HG03432 (cell line): ENCODE measurements around the gene MYO3B.

Experiments used
- ATAC-seq: cut with Tn5 transposase; IDR thresholded peaks from one replicate; pipeline ENCODE4 v1.9.1; 2021; ENCODE audit warnings: mild to moderate bottlenecking, moderate library complexity; ENCODE audit not compliant: unreplicated experiment

Gene MYO3B

GRCh38 chr2:170298115-170298514, 120.2 kb downstream of the MYO3B start:
- ATAC-seq, result peak; percentile 99

- no peak for ATAC-seq
Measured at GRCh38 chr2:170298861-170299429, 121.0 kb downstream of the MYO3B start.

GRCh38 chr2:170300993-170301392, 123.0 kb downstream of the MYO3B start:
- ATAC-seq, result no peak

- ATAC-seq, result no peak
Measured at GRCh38 chr2:170301626-170302025, 123.7 kb downstream of the MYO3B start.

GRCh38 chr2:170305711-170306110, 127.8 kb downstream of the MYO3B start:
- no peak for ATAC-seq

GRCh38 chr2:170306293-170306873, 128.4 kb downstream of the MYO3B start:
- no peak for ATAC-seq

GRCh38 chr2:170307052-170307451, 129.1 kb downstream of the MYO3B start:
- no peak for ATAC-seq

- no peak for ATAC-seq
Measured at GRCh38 chr2:170307555-170308351, 129.8 kb downstream of the MYO3B start.

GRCh38 chr2:170310876-170311502, 133.0 kb downstream of the MYO3B start:
- no peak for ATAC-seq

- no peak for ATAC-seq
Measured at GRCh38 chr2:170313347-170313991, 135.5 kb downstream of the MYO3B start.

GRCh38 chr2:170313992-170314348, 136.0 kb downstream of the MYO3B start:
- ATAC-seq, result no peak

GRCh38 chr2:170314744-170315447, 136.9 kb downstream of the MYO3B start:
- no peak for ATAC-seq

GRCh38 chr2:170320948-170321347, 143.0 kb downstream of the MYO3B start:
- no peak for ATAC-seq

GRCh38 chr2:170321526-170321925, 143.6 kb downstream of the MYO3B start:
- no peak for ATAC-seq

- no peak for ATAC-seq
Measured at GRCh38 chr2:170322140-170322766, 144.3 kb downstream of the MYO3B start.

- no peak for ATAC-seq
Measured at GRCh38 chr2:170323743-170324142, 145.8 kb downstream of the MYO3B start.

- ATAC-seq, result no peak
Measured at GRCh38 chr2:170324640-170325046, 146.7 kb downstream of the MYO3B start.

GRCh38 chr2:170330881-170331280, 152.9 kb downstream of the MYO3B start:
- ATAC-seq, result no peak

GRCh38 chr2:170332676-170333402, 154.9 kb downstream of the MYO3B start:
- ATAC-seq, result no peak

- ATAC-seq, result no peak
Measured at GRCh38 chr2:170335351-170335750, 157.4 kb downstream of the MYO3B start.
